PC-9 (cell line): ENCODE measurements around the gene RFPL3. TPM values are rescaled to one million over a fixed set of nuclear protein-coding genes. Genes with fewer than 3 reads are reported as not detected.

Source experiments
- BruUV-seq: library from RNA; stranded (reverse); fragments of 400-500 nt; replicated peaks from 2 replicates; lab custom pipeline; 2021; lab: Mats Ljungman, UMichigan
- CTCF ChIA-PET: fragments of 300-600 bp; sonication (Branson Sonifier 250); formaldehyde crosslinking; loops from one replicate; lab custom pipeline; 2022; ENCODE audit warnings: antibody characterized with exemption; lab: Charles Lee
- POLR2A ChIA-PET: fragments of 300-600 bp; sonication (Branson Sonifier 250); formaldehyde crosslinking; loops from one replicate; lab custom pipeline; 2022; ENCODE audit warnings: antibody characterized with exemption; ENCODE audit not compliant: unreplicated experiment; lab: Charles Lee
- DNase-seq, 2 experiments: peaks; one replicate each; pipeline versions ENCODE4 v3.0.0 to v3.0.0-alpha.2; 2015 to 2022; ENCODE audit warnings: mixed read lengths in 1 of 2
- H2AFZ ChIP-seq: fragments of 200-600 bp; sonication (generic); 2 replicates; pipeline ENCODE4 v1.8.1; 2017; ENCODE audit warnings: antibody characterized with exemption
- H3F3A ChIP-seq: fragments of 200-600 bp; sonication (generic); 2 replicates; pipeline ENCODE4 v1.8.1; 2017; ENCODE audit warnings: antibody characterized with exemption, mild to moderate bottlenecking, low read depth; ENCODE audit not compliant: insufficient read depth
- H3K27ac ChIP-seq: fragments of 200-600 bp; sonication (generic); 2 replicates; pipeline ENCODE4 v1.6.1; 2016; ENCODE audit warnings: mixed run types
- H3K27me3 ChIP-seq: fragments of 200-600 bp; sonication (generic); 2 replicates; pipeline ENCODE4 v1.6.1; 2016; ENCODE audit warnings: low read depth, mixed run types; ENCODE audit not compliant: insufficient read depth
- H3K36me3 ChIP-seq: fragments of 200-600 bp; sonication (generic); 2 replicates; pipeline ENCODE4 v1.6.1; 2016; ENCODE audit warnings: low read depth, mixed run types
- H3K4me1 ChIP-seq: fragments of 200-600 bp; sonication (generic); replicated peaks from 2 replicates; pipeline ENCODE4 v1.6.1; 2016; ENCODE audit warnings: mixed run types; ENCODE audit not compliant: insufficient read depth
- H3K4me2 ChIP-seq: fragments of 200-600 bp; sonication (generic); 2 replicates; pipeline ENCODE4 v1.6.1; 2017; ENCODE audit warnings: mixed run types
- H3K4me3 ChIP-seq: fragments of 200-600 bp; sonication (generic); 2 replicates; pipeline ENCODE4 v1.6.1; 2016; ENCODE audit warnings: mixed run types
- H3K79me2 ChIP-seq: fragments of 200-600 bp; sonication (generic); 2 replicates; pipeline ENCODE4 v1.6.1; 2017; ENCODE audit warnings: low read depth, mixed run types
- H3K9me2 ChIP-seq: fragments of 200-600 bp; sonication (generic); 2 replicates; pipeline ENCODE4 v1.8.1; 2017; ENCODE audit warnings: mild to moderate bottlenecking; ENCODE audit not compliant: insufficient read depth
- H3K9me3 ChIP-seq: fragments of 200-600 bp; sonication (generic); 2 replicates; pipeline ENCODE4 v1.8.1; 2016; ENCODE audit warnings: low read depth; ENCODE audit not compliant: insufficient read depth
- H4K20me1 ChIP-seq: fragments of 200-600 bp; sonication (generic); 2 replicates; pipeline ENCODE4 v1.8.1; 2017; ENCODE audit not compliant: insufficient read depth
- CTCF ChIP-seq: fragments of 200-600 bp; sonication (generic); conservative IDR thresholded peaks from 2 replicates; pipeline ENCODE4 v1.6.1; 2017; ENCODE audit warnings: mixed run types, antibody characterized with exemption, mild to moderate bottlenecking, moderate library complexity
- EZH2 ChIP-seq: fragments of 200-600 bp; sonication (generic); IDR thresholded peaks from 2 replicates; pipeline ENCODE4 v1.8.0; 2017; ENCODE audit warnings: antibody characterized with exemption, low read depth
- intact Hi-C: fragments of 100-400 bp; cut with micrococcal nuclease; formaldehyde crosslinking; loops from one replicate; pipeline ENCODE4 v1.10.0; 2022; ENCODE audit not compliant: unreplicated experiment
- total RNA-seq: library from RNA; stranded (reverse); gene quantifications from 2 replicates; pipeline ENCODE4 v1.2.3, GENCODE V29; 2021

Gene RFPL3
- total RNA-seq, 1 experiment from 2014 or later: not detected

DNA sequence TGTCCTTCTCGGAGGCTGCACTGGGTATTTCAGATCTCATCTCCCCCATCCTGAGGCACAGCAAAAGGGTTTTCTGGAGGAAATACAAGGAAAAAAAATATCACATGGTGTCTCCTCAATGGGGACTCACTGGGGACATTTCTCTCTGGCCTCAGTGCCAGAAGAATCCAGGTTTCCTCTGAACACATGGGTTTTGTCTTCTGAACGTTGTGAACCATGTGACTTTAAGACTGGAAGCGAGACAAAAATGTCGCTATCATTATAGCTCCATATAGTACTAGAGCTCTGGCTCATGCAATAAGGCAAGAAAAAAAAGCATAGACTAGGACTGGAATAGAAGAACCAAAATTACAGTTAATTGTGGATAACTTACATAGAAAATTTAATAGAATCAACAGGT lies 44.9 kb upstream of the RFPL3 start:
- Histone ChIP-seq H3F3A (no peaks in the 10 kb centered on the region), H3K4me2 (no peak overlapping the region), H4K20me1 (no peaks in the 10 kb centered on the region), H3K9me3 (no peaks in the 10 kb centered on the region), H3K9me2 (no peaks in the 10 kb centered on the region), H3K79me2 (no peaks in the 10 kb centered on the region), H3K27me3 (peaks cover 71% of the 10 kb centered on the region), H3K4me3 (no peak overlapping the region), H3K4me1 (no peaks in the 10 kb centered on the region), H3K27ac (no peak overlapping the region), H2AFZ (no peak overlapping the region), H3K36me3 (no peaks in the 10 kb centered on the region)
- CTCF ChIA-PET: no interaction called here
- BruUV-seq: no TSS peak
- no peak for DNase-seq
- intact Hi-C loops: no loop called here
- TF ChIP-seq EZH2 (no peak), CTCF (no peak)
- POLR2A ChIA-PET: no interaction called here

- DNase-seq: no peak
- H3K9me2 ChIP-seq: no peaks in the 10 kb centered on the region
- no peak overlapping the region for H3K27ac ChIP-seq
- intact Hi-C loops: no loop called here
- H3K79me2 ChIP-seq: no peaks in the 10 kb centered on the region
- H4K20me1 ChIP-seq: no peaks in the 10 kb centered on the region
- no peak overlapping the region for H2AFZ ChIP-seq
- H3K9me3 ChIP-seq: no peaks in the 10 kb centered on the region
- no peak for TF ChIP-seq EZH2
- TF ChIP-seq CTCF: no peak
- H3K4me1 ChIP-seq: no peaks in the 10 kb centered on the region
- no peak overlapping the region for H3K4me3 ChIP-seq
- ChIA-PET POLR2A (no interaction called here), CTCF (no interaction called here)
- BruUV-seq: no TSS peak
- H3K4me2 ChIP-seq: no peak overlapping the region
- no peaks in the 10 kb centered on the region for H3F3A ChIP-seq
- H3K36me3 ChIP-seq: no peaks in the 10 kb centered on the region
- peaks cover 70% of the 10 kb centered on the region for H3K27me3 ChIP-seq
These were observed 44.1 kb upstream of the RFPL3 start for GRCh38 chr22:32313532-32313931.

DNA sequence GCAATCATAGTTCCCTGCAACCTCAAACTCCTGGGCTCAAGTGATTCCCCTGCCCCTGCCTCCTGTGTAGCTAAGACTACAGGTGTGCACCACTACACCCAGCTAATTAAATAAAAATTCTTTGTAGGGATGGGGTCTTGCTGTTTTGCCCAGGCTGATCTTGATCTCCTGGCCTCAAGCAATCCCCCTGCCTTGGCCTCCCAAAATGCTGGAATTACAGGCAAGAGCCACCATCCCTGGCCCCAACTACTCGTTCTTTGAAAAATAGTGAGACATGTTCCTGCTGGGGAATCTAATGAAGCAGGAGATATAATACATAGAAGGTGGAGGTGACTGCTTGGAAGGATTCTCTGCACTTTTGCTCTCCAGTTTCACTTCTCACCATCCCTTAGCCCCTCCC lies 40.1 kb upstream of the RFPL3 start:
- TF ChIP-seq CTCF (no peak), EZH2 (no peak)
- ChIA-PET POLR2A (no interaction called here), CTCF (no interaction called here)
- Histone ChIP-seq H3K4me3 (no peak overlapping the region), H4K20me1 (no peaks in the 10 kb centered on the region), H3K4me1 (no peaks in the 10 kb centered on the region), H3K79me2 (no peaks in the 10 kb centered on the region), H3K9me2 (no peaks in the 10 kb centered on the region), H3K9me3 (no peaks in the 10 kb centered on the region), H3K27me3 (peaks cover 75% of the 10 kb centered on the region), H3K36me3 (no peaks in the 10 kb centered on the region), H2AFZ (no peak overlapping the region), H3F3A (no peaks in the 10 kb centered on the region), H3K27ac (no peak overlapping the region), H3K4me2 (no peak overlapping the region)
- intact Hi-C loops: no loop called here
- no peak for DNase-seq
- no TSS peak for BruUV-seq
